ENCODE data around the gene LTB.

GRCh38 chr6:31534011-31534410 is 48.2 kb downstream of the LTB start:
- no peak for TF ChIP-seq ZBTB20 (tag by site-specific recombination; IDR thresholded peaks at IDR 0.05)
- no peak for TF ChIP-seq ZBTB7A (tag by site-specific recombination; IDR thresholded peaks at IDR 0.05; ENCODE audit: low read depth)

Data from HEK293 (cell line).